Kasumi-1 (cell line): ENCODE results near the gene CUL9.

Experiments
- DNase-seq, 2 experiments: peaks; one replicate each; lab custom pipeline; 2025; lab: John Stamatoyannopoulos, UW

CUL9 gene

GRCh38 chr6:43173591-43174262 lies 8.3 kb upstream of the CUL9 start:
- DNase-seq = no peak

GRCh38 chr6:43174263-43175112 lies 7.5 kb upstream of the CUL9 start:
- DNase-seq = peak; percentile 99

GRCh38 chr6:43175676-43176422 lies 6.1 kb upstream of the CUL9 start:
- DNase-seq = no peak

GRCh38 chr6:43176423-43176786 lies 5.6 kb upstream of the CUL9 start:
- no peak for DNase-seq

GRCh38 chr6:43178150-43178549 lies 3.8 kb upstream of the CUL9 start:
- DNase-seq = no peak

- DNase-seq = no peak
These were observed 2.8 kb upstream of the CUL9 start for GRCh38 chr6:43178951-43179830.

- no peak for DNase-seq
These were observed 1.9 kb upstream of the CUL9 start for GRCh38 chr6:43180058-43180457.

GRCh38 chr6:43180985-43181384 lies 1.0 kb upstream of the CUL9 start:
- DNase-seq = no peak

DNA sequence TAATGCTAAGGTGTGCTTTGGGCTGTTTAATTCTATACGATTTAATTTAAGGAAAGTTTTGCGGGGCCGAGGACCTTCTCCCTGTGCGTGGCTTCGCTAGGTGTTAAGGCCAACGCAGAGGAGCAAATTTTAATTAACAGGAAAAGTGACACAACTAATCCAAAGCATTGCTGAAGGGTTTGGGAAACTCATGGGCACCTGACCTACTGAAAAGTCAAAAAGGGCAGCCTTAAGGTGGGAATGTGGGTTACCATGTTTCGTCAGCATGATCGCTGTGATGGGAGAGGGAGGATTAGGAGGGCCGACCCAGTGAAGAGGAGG lies 415 bp upstream of the CUL9 start:
- no peak for DNase-seq

DNA sequence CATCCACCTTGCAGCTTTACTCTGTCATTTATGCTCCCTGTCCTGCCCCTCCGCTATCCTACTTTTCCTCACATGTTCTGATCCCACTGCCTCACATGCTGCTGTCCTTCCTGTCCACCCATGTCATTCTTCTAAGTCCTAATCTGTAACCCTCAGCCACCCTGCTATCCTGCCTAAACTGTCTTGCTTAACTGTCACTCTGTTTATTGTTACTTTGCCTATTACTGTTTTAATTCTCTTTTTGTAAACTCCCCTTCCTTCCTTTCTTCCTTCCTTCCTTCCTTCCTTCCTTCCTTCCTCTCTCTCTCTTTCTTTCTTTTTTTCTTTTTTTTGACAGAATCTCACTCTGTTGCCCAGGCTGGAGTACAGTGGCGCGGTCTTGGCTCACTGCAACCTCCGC lies 1.4 kb downstream of the CUL9 start:
- no peak for DNase-seq

GRCh38 chr6:43184268-43184985 lies 2.4 kb downstream of the CUL9 start:
- DNase-seq = no peak

DNA sequence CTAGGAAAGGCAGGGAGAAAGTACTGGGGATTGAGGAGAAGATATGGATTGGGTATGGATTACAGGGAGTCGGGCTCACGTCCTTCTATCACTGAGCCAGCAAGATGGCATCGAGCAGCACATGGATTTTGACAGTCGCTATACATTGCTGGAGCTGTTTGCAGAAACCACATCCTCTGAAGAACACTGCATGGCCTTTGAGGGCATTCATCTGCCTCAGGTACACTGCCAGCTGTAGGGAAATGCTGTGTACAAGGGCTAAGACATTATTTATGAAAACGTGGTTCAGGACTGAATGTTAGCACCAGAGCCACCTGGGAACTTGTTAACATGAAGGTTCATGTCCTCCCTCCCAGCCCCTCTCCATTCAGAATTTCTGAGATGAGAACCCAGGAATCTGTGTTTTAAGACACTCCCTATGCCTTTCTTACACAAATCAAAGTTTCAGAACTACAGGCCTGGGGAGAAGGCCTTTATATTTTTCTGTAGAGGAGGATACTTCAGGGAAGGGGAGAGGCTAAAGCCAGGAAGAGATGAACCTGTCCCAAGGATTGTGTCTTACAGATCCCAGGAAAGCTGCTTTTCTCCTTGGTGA lies 3.5 kb downstream of the CUL9 start:
- DNase-seq = no peak

DNA sequence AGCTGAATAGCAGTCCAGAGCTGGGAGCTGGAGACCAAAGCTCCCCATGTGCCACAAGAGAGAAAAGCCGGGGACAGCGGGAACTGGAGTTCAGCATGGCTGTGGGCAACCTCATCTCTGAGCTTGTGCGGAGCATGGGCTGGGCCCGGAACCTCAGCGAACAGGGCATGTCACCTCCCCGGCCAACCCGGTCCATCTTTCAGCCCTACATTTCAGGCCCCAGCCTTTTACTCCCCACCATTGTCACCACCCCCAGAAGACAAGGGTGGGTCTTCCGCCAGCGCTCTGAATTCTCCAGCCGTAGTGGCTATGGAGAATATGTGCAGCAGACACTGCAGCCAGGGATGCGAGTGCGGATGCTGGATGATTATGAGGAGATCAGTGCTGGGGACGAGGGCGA lies 4.0 kb downstream of the CUL9 start:
- no peak for DNase-seq

- DNase-seq = no peak
These were observed 4.7 kb downstream of the CUL9 start for GRCh38 chr6:43186706-43187105.

DNA sequence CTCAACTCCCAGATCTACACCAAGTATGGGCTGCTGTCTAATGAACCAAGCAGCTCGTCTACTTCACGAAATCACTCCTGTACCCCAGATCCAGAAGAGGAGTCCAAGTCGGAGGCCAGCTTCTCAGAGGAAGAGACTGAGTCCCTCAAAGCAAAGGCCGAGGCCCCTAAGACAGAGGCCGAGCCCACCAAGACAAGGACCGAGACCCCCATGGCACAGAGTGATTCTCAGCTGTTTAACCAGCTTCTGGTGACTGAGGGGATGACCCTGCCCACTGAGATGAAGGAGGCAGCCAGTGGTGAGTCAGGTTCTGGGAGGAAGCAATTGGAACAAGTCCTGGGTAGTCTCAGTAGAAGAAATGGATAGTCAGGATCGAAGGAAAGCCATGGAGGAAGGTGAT lies 5.8 kb downstream of the CUL9 start:
- DNase-seq = no peak

DNA sequence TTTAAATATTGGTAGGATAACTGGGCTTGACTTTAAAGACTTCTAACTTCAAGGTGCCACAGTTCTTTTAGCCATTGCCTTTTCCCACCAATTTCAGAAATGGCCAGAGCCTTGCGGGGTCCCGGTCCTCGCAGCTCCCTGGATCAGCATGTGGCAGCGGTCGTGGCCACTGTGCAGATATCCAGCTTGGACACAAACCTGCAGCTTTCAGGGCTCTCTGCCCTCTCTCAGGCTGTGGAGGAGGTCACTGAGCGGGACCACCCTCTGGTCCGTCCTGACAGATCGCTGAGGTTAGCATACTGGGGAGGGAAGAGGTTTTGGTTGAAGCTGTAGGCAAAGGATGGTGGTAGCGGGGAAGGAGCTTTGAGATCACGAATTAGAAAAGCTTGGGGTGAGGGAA lies 6.4 kb downstream of the CUL9 start:
- DNase-seq = no peak

DNA sequence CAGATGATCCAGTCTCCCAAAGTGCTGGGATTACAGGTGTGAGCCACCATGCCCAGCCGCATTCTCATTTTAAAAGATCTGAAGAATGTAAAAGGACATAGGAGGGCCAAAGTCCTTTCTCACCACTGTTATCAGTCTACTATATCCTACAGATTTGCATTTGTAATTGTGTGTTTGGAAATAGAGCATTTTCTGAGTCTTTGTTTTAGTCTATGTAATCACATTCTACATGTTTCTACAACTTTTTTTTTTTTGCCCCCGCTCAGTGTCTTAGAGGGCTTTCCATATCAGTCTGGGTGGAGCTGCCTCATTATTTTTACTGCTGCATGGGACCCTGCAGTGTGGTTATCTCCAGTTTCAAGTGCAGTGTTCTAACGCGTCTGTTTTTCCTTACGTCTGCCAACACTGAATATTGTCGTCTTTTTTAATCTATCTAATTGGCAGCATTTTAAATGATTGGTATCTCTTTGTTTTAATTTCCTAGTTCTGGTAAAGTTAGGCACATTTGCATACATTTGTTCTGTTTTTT lies 7.8 kb downstream of the CUL9 start:
- DNase-seq = no peak

GRCh38 chr6:43192911-43193310 lies 10.9 kb downstream of the CUL9 start:
- DNase-seq = no peak

- no peak for DNase-seq
These were observed 11.9 kb downstream of the CUL9 start for GRCh38 chr6:43193929-43194328.

- no peak for DNase-seq
These were observed 14.3 kb downstream of the CUL9 start for GRCh38 chr6:43196337-43196736.

GRCh38 chr6:43199912-43200311 lies 17.9 kb downstream of the CUL9 start:
- DNase-seq = no peak
